Tongue (tissue), 2 donors: ENCODE results near the gene CLDN3. TPM values are rescaled to one million over a fixed set of nuclear protein-coding genes. Genes with fewer than 3 reads are reported as not detected.
A peak's percentile ranks its signal among the peaks of the same experiment; 100 is the strongest.

Experiments
- DNase-seq: peaks from one replicate; pipeline ENCODE4 v3.0.0-alpha.2; 2015
- total RNA-seq: library from RNA; depleted of rRNA; stranded (reverse); fragments of >200 nt; gene quantifications from one replicate; pipeline ENCODE4 v1.2.3, GENCODE V29; 2014

The CLDN3 gene
- total RNA-seq, 1 donor from 2014 or later: 9.9 TPM

DNA sequence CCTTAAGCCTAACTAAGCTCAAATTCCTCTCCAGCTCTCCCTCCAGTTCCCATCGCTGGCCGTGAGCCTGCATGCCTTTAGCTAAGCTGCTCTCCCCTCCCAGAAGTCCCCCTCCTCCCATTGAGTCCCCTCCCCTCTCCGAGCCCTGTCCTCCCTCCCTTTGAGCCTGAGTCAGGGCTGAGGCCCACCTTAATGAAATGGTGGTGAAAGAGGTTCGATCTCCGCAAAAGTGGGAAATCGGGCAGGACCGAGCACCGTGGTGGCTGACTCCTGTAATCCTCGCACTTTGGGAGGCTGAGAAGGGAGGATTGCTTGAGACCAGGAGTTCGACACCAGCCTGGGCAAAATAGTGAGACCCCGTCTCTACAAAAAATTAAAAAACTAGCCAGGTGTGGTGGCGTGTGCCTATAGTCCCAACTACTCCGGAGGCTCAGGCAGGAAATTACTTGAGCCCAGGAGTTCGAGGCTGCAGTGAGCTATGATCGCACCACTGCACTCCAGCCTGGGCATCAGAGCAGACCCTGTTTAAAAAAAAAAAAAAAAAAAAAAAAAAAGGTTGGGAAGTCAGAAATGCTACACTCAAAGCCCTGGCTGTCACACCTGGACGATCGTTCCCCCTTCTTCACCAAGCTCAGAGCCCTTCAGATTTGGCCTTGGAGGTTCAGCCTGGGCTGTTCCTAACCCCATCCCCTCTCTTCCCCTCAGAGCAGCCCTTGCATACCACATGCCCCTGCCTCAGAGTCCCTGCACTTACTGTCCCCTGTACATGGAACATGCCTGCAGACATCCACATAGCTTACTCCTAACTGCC, 995 bp upstream of the CLDN3 start:
- no peak for DNase-seq

DNA sequence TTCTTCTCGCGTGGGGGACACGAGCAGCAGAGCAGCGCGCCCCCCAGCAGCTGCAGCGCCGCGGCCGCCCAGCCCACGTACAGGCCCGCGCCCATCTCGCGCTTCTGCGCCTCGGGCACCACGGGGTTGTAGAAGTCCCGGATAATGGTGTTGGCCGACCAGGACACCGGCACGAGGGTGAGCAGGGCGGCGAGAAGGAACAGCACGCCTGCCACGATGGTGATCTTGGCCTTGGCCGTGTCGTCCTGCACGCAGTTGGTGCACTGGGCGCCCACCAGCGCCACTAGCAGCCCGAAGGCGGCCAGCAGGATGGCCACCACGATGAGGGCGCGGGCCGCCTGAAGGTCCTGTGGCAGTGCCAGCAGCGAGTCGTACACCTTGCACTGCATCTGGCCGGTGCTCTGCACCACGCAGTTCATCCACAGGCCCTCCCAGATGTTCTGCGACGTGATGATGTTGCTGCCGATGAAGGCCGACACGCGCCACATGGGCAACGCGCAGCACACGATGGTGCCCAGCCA, 529 bp downstream of the CLDN3 start:
- no peak for DNase-seq

DNA sequence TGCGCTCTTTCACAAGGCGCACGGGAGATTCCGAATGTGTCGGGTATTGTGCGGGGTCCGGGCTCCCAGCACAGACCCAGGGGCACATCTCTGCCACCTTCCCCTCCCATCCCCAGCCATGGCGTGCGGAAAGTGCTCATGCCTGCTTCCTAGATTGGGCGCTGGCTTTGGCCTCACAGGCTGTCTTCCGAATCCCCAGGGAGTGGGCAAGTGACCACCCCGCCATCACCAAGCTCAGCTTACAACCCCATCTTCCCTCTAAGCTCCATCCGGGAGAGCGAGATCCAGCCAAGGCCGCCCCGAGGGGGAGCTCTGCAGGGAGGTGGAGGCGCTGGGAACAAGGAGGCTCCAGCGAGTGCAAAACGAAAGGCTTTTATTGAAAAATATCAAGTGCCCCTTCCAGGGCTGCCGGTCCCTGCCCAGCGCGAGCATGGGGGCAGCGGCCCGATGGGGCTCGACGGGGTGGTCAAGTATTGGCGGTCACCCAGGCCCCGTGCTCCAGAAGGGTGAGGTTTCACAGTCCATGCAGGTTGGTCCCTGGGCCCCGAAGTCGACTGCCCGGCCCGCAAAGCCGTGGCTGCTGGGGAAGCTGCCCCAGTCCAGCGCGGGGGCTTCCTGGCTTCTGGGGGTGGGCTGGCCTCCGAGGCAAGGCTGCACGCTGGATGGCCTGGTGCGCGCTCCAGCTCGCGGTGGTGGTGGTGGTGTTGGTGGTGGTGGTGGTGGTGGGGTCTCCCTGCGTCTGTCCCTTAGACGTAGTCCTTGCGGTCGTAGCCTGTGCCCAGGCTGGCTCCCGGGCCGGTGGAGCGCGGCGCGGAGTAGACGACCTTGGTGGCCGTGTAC, 1.2 kb downstream of the CLDN3 start:
- no peak for DNase-seq

DNA sequence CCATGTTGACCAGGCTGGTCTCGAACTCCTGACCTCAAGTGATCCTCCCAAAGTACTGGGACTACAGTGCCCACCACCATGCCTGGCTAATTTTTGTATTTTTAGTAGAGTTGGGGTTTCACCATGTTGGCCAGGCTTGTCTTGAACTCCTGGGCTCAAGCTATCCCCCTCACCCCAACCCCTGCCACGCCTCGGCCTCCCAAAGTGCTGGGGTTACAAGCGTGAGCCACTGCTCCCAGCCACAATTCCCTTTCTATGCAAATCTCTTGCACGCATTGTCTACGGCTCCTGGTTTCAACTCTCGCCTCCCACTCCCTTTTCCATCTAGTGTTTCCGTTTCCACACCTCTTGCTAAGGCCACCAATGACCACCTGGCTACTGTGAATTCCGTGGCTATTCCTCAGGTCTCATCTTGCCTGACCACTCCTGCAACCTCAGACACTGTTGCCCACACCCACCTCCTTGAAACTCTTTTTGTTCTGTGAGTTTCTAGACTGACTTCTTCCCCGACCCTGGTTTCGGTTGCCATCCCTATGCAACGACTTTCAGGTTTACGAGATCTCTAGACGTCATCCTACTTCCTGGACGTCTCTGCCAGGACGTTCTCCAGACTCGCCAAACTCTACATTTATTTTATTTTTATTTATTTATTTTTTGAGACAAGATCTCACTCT, 3.4 kb downstream of the CLDN3 start:
- DNase-seq: no peak

DNA sequence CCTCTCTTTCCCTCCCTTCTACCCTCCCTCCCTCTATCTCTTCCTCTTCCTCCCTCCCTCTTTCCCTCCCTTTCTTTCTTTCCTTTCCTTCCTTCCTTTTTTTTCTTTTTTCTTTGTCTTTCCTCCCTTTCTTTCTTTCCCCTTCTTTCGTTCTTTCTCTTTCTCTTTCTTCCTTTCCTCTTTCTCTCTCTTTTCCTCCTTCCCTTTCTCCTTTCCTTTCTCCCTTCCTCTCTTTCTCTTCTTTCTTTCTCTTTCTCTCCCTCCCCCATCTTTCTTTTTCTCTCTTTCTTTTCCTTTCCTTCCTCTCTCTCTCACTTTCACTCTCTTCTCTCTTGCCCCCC, 7.4 kb downstream of the CLDN3 start:
- DNase-seq: no peak

DNA sequence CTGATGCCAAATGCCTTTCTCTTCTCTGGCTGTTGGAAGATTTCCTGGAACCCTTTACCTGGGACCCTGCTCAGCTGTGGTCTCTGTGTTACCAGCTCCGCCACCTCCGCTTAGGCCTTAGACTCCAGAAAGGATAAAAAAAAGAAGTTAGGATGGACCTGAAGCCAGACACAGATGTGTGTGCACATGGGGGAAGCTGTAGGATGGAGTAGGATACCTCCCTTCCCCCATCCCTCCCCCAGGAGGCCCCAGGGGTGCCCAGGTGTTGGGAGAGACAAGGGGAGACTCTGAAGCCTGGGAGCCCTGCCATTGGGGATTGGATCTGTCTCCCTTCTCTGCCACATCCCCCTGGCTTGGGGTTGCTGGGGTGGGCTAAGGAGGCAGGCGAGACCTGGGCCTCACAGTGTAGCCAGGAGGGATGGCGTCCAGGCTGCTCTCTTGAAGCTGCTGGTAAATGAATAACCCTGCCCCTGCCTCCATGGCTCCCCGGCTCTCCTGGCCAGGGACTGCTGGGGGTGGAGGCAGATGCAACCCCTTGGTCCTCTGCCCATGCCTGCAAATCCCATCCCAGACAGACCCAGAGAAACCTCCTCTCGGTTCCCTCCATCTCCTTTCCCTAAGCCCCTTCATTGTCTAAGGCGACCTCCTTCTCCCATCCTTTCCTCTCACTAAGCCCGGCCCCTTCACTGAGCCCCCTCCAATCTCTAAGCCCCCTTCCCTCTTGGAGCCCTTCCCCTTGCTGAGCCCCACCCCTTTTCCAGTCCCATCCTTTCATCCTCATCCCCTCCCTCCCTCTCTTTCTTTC, 8.0 kb downstream of the CLDN3 start:
- DNase-seq: no peak

DNA sequence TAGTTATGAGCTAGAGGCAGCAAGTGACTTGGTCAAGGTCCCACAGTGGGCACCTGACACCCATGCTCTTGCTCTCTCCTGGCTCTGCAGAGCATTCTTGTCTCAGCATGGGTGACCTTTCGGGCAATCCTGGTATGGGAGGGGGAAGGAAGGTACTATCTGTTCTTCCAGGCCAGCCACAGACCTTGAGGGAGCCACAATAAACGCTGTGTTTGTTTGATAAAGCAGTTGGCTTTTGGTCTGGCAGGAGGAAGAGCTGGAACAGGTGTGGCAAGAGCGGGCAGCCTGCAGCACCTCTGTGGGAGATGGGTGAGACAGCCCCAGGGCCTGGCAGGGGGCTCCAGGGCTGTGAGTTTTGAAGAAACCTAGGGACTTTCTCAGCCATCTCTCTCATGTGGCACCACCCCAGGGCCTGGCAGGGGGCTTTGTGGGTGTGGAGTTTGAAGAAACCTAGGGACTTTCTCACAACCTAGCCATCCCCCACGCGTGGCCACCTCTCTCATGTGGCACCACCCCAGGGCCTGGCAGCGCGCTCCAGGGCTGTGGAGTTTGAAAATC, 11.4 kb downstream of the CLDN3 start:
- no peak for DNase-seq

DNA sequence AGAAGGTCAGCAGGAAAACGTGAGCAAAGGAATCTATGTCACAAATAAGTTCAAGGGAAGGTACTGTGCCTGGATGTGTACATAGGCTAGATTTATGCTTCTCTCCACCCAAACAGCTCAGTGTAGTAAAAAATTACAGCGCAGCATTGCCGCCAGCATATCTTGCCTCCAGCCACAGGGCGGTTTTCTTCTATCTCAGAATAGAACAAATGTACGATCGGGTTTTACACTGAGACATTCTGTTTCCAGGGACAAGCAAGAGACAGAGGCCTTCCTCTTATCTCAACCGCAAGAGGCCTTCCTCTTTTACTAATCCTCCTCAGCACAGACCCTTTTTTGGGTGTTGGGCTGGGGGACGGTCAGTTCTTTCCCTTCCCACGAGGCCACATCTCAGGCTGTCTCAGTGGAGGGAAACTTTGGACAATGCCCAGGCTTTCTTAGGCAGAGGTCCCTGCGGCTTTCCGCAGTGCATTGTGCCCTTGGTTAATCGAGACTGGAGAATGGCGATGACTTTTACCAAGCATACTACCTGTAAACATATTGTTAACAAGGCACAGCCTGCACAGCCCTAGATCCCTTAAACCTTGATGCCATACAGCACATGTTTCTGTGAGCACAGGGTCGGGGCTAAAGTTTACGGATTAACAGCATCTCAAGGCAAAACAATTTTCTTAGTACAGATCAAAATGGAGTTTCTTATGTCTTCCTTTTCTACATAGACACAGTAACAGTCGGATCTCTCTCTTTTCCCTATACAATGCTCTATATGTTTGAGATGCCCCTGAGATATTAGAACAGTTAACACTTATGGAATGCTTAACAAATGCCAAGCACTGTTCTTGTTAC, 19.9 kb downstream of the CLDN3 start:
- DNase-seq: no peak

DNA sequence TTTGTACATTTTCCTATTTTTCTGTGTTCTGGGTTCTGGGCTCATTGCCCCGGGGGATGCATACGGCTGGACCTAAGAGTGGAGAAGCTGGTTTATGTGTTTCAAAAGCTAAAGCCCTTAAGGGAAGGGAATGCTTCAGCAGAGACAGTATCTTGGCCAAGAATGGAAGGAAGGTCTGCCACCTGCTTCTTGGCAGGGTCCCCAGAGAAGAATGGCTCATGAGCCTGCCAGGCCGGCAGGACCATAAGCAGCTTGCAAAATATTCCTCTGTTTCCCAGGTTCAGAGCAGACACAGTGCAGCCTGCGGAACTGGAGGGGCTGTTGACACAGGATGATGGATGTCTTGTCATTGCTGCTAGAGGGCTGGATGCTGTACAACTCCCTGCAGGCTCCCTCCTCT, 23.7 kb downstream of the CLDN3 start:
- DNase-seq: no peak

DNA sequence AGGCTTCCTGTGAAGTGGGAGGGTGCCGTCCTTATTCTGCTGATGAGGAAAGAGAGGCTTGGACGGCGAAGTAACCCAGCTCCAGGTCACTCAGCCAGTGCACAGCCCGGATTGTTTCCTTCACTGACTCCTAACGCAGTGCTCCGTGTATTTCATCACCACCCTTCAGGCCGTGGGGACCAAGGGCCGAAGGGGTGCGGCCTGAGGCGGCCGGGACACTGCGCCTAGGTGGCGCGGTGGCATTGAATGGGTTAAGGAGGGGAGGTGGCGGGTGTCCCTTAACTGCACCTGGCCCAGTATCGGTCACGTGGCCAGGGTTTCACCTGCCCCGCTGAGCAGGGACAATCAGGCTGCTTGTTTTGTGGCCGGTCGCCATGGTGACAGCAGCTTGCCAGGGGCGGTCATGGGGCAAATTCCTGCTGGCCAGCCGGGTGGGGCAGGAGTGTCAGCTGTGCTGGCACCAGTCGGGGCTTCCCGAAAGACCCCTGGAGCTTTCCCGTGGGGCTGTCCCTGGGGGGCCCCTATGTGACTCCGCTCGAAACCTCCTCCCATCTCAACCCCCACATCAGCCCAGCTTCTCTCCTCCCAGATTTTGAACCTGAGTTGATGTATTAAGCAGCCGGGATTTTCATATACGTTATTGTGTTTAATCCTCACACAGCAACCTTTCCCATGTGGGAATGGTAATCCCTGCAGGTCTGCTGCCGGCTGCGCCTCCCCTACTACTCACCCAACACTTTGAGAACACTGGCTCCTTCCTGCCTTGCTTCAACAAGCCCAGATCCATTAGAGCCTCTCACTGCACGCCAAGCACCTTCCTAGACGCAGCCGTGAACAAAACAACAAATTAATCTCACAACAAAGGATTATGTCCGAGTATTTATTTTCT, 27.1 kb downstream of the CLDN3 start:
- peak; percentile 76 for DNase-seq

DNA sequence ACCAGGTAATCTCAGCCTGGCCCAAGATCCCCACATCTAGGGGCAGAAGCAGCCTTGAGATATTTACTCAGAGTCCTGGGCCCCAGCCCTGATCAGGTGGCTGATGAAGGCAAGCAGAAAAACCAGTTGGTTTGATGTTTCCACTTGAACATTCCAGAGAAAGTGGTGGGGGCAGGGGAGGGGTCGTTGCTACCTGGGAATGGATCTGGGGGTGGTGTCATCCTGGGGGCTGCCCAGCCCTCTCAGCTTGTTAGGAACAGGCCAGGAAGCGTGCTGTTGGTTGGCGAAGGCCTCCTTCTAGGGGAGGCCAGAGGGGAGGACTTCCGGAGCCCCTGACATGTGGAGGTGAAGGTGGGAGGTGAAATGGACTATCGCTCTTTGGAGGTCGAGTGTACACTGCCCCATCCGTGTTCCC, 27.7 kb downstream of the CLDN3 start:
- peak; percentile 32 for DNase-seq

DNA sequence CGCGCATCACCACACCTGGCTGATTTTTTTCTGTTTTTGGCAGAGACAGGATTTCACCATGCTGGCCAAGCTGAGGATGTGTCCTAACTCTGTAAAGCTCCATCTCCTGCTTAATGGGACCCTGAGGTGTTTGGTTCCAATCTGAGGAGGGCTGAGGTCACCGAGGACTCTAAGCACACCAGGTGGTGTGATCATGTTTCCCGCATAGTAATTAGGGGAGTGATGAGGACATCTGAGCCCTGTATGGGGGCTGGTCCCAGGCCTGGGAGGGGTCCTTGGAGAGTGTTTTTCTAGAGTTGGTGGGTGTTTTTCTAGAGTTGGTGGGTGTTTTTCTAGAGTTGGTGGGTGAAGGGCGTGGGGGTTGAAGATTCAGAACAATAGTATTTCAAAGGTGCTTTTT, 28.5 kb downstream of the CLDN3 start:
- peak; percentile 15 for DNase-seq

DNA sequence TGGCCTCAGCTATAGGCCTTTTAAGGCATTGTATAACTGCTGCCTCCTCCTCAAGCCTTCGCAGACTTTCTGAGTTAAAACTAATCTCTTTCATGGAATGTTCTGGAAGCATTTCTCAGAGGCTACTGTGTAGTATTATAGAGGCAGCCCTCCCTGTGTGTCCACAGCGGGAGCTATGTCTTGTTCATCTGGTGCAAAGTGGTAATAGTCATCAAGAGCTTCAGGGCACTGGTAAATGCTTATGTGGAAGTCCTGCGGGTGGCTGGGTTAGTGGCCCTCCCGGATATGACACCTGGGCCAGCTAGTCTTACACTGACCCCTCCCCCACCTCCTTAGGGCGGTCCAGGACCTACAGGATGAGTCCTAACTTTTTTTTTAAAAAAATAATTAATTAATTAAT, 29.3 kb downstream of the CLDN3 start:
- DNase-seq: peak; percentile 8

DNA sequence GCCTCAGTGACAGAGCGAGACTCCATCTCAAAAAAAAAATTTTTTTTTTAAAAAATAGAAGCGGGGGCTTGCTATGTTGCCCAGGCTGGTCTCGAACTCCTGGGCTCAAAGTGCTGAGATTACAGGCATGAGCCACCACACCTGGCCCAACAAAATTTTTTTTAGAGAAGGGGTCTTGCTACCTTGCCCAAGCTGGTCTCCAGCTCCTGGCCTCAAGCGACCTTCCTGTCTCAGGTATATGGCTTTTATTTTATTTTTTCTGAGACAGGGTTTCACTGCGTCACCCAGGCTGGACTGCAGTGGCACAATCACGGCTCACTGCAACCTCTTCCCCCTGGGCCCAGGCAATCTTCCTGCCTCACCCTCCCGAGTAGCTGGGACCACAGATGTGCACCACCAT, 29.9 kb downstream of the CLDN3 start:
- DNase-seq: no peak

DNA sequence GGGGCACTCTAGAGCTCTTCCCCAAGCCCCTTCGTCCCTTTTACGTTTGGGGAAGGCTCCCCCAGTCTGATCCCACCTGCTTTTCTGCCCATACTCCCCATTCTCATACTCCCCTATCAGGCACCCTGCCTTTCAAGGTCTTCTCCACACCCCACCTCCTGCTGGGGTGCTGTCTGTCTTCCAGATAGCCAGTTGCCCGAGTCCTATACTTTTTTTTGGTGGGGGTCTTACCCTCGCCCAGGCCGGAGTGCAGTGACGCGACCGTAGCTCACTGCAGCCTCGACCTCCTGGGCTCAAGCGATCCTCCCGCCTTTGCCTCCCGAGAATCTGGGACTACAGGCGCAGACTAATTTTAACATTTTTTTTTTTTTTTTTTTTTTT, 30.7 kb downstream of the CLDN3 start:
- DNase-seq: no peak

DNA sequence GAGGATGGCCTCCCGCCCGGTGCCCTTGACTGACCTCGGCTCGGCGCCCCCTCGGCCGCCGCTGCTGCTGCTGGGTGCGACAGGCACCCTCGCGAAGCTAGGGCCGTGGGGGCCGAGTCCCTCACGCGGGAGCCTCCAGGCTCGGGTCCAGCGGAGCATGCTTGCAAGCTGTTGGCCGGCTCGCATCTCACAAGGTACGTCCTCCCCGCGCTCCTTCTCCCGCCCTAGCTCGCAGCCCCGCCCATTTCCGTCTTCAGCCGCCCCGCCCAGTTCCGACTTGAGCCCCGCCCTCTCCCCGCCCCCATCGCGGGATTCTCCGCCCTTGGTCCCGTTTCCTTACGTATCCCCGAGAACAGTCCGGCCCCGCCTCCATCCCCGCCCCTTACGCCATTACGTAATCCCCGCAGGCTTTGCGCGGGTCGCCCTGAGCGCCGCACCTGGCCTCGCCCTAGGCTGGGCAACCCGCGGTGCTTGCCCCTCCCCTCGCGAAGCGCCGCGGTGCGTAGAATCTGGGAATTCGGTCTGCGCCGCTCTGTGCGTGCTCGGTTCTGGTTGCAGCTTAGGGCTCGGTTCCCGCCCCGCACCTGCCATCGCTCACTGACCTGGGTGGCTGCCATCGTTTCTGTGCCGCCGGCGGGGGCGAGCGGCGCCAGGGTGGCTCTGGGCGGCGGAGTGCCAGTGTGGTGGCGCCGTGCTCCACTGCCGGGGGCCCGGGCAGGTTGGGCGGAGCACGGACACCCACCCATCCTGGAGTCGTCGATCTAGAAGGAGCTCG, 31.3 kb downstream of the CLDN3 start, which contains the start of gene ABHD11:
Gene ABHD11 (minus strand): TSS at position 191 of the 775 bp plus-strand sequence. CDS start 32 bp downstream, at position 159.
- peak; percentile 98 for DNase-seq

DNA sequence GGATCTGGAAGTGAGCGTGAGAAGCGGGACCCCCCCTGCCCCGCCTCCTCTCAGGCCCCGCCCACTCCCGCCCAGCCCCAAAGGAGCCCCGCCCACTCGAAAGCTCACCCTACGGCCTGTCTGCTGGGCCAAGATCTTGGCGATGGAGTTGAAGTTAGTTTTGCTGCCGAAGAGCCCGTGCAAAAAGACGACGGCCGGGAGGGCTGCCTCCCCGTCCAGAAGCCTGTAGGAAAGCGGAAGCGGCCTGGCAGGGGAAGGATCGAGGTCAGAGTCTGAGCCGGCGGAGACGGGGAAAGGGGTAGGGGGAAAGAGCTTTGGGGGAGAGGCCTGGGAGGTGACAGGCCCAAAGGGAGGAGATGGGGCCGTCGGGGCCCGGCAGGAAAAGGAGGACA, 31.9 kb downstream of the CLDN3 start:
- DNase-seq: peak; percentile 73

DNA sequence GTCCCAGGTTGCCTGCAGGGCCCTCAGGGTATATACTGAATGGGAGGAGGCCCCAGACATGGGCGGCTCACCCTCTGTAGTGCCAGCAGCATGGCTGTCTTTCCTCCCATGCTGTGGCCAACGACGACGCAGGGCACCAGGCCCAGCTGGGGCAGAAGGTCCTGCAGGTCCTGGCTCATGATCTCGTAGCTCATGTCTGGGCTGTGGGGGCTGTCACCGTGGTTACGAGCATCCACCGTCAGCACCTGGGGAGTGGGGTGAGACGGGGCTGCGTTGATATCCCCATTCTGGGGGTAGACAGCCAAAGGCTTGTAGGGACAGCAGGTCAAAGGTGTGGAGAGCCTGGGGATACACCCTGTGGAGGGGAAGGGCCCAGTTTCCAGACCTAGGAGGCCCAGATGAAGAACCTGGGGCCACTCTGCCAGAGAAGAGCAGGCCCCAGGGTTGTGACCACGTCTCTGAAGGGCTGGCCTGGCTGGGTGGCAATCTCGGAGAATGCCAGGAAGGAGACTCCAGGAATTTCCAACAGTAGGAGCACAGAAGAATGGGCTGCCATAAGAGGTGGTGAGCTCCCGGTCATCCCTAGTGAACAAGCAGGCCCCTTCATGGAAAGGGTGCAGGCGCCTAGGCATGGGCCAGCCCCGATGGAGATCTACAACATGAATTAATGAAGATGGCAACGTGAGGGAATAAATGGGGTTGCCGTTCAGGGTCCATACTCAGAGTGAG, 32.4 kb downstream of the CLDN3 start:
- no peak for DNase-seq
